ENCODE results near the gene FAM227A.

- TF ChIP-seq POLR2A (IDR thresholded peaks at IDR 0.05; ENCODE audit: low read length) = no peak
- TF ChIP-seq GATA1 (IDR thresholded peaks at IDR 0.05; ENCODE audit: low read depth, low read length) = no peak
Observed at GRCh38 chr22:38569181-38569971, 86.8 kb downstream of the FAM227A start.

Data from erythroblast (primary cell).